LoVo (cell line): ENCODE data around the gene CLK1.
A peak's percentile ranks its signal among the peaks of the same experiment; 100 is the strongest.

ENCODE experiments used
- DNase-seq: peaks from one replicate; pipeline ENCODE4 v3.0.0-alpha.2; 2016; ENCODE audit warnings: low spot score

Gene CLK1

DNA sequence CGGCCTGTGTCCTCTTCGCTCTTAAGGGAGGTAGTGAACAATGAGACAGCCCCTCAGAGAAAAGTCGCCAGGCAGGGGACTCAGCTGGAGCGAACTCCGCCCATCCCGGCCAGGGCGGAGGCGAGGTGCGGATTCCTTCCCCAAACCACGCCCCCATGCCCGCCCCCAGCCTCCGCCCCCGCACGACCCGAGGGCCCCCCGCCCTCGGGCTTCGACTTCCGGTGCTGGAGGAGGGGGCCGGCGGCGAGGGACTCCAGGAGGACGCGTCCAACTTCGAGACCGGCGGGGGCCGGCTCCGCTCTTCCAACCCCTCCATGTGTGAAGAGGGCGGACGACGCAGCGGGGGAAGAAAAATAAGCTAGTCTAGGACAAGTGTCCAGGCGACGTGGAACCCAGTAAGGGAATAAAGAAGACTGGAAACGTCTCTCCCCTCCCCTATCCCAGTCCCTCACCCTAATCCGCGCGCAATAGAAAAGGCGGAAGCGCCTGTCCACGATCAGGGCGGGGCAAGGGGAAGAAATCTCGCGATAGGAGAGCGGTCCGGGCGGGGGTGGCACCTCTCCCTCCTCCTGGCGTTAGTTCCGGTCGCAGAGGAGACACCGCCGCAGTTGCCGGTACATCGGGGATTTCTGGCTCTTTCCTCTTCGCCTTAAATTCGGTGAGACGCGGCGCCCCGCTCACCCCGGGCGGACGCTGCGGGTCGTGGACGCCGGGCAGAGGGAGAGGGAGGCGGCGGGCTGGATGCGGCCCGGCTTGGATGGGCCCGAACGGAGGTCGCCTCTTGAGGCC is 52.9 kb downstream of the CLK1 start, which contains the start of gene BZW1:
Gene BZW1, plus strand, starts transcription at position 578 of the 789 bp plus-strand sequence. CDS start 1,308 bp downstream, outside the sequence.
- DNase-seq = peak; percentile 95

DNA sequence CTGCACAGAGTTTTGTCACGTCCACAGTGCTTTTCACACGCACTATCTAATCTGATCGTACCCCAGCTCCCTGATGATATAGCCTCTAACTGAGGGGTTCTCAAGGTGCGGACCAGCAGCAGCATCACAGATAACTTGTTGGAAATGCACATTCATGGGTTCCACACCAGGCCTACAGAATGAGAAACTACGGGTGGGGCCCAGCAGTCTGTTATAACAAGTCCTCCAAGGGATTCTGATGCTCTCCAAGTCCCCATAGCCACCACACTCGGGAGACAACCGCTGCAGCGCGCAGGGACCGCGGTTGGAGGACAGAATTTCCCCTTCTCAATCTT is 53.5 kb downstream of the CLK1 start:
- no peak for DNase-seq

DNA sequence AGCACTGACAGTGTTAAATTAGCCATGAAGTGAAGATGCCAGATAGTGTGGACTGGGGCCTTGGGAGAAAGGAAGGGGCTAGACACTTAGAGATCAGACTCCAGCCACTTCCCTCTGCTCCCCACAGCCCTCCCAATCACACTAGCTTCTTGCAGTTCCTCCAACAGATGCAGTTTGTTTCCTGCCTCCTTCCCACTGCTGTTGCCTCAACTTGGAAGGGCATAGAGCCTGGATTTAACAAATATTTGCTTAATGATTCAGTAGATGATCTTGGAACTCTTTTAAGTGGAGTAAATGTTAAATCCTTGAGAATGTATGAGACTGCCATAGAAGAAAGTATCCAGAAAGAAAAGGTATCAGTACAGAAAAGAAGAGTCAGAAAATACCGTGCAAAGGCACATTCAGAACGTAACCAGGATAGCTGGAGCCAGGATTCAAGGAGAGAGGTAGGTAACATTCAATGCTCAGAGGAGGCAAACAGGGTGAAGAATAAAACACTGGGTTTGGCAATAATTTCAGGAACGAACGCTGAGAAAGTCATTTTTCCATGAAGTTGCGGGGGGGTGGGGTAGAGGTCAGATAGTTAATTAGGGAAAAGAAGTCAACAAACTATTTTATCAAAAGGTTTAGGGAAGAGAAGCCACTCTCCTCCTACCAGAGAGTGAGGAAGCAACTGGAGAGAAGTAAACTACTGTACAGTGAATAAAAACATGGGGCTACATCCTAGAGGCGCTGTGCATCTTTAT is 54.0 kb downstream of the CLK1 start:
- DNase-seq = peak; percentile 24

DNA sequence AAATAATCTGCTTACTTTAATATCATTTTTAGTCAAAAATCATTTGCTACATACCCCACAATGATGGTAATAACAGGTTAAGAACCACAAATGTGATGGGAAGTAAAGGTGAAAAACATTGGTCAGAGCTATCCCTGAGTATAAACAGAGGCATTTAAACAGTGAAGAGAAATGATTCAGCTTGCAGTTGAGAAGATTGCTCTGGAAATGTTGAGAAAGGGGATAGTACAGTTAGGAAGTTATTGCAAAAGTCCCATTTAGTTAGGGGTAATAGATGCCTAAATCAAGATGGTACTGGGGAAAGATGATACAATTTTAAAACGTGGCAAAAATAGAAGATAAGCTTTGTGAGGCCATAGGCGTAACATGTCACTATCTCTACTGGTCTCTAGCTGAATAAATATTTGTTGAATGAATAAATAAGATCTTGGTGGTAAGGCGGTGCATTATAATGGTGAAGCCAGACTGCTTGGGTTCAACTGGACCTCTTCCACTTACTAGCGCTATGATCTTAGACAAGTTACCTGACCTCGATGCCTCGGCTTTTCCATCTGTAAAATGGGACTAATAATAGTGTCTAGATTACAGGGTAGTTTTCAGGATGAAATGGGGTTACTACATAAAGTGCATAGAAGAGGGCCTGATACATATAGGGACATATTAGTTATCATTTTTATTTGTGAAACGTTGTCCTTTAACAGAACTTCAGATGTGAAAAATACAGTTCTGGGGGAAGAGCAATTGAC is 54.8 kb downstream of the CLK1 start:
- DNase-seq = no peak
